ENCODE measurements around the gene CDH13.

Gene CDH13

DNA sequence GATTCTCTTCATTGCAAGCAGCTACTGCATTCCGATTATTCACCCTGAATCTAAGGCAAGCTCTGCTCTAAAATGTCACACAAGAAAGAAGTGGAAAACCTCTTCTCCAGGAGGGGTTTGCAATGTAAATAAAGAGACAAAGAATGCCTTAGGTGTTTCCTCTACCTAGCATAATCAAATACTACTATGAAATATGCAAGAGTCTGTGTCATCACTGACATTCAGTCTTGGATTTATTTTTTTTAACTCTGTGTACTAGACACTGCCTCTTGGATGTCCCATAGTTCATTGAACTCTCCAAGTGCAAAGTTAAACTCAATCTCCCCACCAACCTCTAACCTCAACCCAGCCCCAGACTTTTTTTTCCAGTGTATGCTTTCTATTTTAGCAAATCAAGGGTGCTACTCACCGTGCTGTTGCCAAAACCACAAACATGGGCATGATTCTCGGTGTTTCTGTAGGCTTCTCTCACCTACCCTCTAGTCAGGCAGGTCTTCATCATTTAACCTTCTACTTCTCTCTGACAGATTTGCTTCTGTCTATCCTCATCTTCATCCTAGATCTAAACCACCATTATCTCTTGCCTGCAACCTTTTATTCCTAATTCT lies 329.1 kb downstream of the CDH13 start:
- DNase-seq (ENCODE audit: low read depth) = no peak

DNA sequence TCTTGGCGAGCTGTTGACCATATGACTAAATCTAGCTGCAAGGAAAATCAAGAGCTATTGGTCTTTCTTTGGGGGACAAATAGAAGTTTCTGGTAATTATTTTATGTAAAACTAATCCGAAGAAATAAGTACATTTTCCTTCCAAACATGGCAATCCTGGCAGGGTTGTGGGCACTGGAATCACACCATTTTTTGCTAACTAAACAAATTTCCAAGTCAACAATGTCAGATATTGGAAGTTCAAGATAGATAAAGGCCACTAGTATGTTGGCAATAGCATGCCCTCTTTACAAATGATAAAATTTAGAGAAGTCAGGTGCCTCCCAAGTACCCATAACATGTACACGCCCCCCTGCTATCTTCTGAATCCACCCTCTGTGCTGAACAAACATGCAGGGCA lies 330.4 kb downstream of the CDH13 start:
- no peak for DNase-seq (ENCODE audit: low read depth)

DNA sequence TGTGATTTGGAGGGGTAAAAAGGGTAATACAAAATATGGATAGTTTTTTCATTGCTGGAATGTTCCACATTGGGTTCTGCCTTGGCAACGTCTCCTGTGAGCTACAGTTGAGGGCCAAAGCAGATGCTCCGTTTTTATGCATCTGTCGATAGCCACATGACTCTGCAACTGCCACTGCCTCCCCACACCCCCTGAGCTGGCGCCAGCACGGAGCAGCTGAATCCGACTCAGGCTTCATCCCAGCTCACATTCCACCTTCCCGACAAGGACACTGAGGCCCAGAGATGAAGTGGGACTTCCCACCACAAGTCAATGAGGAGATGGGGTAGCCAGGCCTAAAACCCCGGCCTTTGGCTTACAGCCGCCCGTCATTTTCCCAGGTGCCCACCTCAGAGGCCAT lies 334.1 kb downstream of the CDH13 start:
- no peak for DNase-seq (ENCODE audit: low read depth)

DNA sequence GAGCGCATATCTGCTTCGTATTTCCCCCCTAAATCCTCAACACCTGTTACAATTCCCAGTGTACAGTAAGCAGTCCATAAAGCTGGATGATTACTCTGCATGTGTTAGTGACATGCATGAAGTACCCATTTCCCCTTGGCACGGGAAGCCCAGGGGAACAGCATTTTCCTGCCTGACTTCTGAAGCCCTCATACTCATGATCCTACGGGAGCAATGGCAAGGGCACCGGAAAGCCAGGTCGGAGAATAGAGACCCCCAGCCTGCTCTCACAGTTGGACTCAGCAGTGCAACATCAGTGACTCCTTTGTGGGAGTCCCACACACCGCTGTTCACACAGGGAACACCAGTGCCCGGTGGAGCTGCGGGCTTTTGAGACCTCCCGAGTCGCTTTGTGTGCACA lies 336.9 kb downstream of the CDH13 start:
- no peak for DNase-seq (ENCODE audit: low read depth)

DNA sequence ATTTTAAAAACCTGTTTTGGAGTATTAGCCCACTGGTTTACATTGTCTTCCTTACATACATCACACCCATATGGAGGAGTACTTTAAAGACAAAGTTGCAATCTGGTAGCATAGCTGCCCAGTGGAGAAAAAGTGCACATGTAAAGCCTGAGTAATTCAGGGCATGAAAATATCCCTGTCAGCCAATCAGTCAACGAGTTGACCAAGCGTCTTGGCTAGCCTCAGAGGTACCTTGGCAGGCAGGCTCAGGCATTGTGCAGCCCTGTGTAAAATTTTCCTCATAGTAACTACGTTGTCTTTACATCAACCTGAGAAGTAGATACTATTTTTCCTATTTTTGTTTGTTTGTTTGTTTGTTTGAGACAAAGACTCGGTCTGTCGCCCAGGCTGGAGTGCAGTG lies 339.0 kb downstream of the CDH13 start:
- no peak for DNase-seq (ENCODE audit: low read depth)

DNA sequence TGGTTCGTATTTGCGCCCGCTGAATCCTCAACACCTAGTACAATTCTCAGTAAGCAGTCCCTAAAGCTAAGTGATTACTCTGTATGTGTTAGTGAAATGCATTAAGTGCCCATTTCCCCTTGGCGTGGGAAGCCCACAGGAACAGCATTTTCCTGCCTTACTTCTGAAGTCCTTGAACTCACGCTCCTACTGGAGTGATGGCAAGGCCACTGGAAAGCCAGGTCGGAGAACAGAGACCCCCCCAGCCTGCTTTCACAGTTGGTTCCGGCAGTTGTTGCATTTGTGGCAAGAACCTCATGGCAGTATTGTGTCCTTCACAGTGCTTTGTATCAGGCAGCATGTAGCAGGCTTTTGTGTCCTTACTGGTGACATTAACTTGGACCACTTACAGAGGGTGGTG lies 340.7 kb downstream of the CDH13 start:
- DNase-seq (ENCODE audit: low read depth) = no peak

DNA sequence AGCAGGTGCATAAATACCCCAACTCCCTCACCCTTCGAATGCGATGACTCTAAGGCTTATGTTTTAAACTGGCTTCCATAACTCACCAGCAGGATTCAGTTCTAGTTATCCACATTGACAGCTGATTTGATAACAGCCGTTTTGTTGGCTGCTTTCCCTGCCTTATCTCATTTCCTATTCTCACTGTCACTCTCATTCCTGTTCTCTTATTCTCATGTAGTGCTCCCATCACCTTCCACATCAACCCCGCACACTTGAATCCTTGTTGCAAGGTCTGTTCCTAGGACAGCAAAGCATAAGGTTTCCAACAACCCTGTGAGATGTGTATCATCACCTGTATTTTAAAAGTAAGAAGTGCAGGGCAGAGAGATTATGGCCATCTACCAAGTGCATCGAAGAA lies 344.4 kb downstream of the CDH13 start:
- no peak for DNase-seq (ENCODE audit: low read depth)

DNA sequence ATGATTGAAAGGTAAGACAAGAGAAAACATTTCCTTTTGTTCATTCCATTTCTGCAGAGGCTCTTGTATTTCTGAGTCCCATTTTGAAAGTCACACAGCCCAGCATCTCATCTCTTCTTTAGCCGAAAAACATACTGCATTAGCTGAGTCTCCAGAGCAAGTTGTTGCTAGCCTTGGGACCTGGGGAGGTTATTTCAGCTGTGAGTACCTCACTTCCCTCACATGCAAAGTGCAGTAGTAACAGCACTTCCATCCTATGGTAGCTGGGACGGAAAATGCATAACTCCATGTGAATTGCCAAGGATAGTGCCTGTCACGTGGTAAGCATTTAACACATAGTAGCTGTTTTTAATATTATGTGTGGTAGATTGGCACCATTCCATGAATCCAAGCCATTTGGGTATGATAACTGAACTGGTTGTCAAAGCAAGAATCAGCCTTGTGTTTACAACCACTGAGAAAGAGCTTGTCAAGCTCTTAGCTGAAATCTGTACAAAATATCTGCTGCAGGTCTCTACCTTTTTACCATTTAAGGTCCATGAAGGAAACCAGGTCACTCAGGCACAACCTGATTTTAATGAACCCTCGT lies 345.7 kb downstream of the CDH13 start:
- no peak for DNase-seq (ENCODE audit: low read depth)

DNA sequence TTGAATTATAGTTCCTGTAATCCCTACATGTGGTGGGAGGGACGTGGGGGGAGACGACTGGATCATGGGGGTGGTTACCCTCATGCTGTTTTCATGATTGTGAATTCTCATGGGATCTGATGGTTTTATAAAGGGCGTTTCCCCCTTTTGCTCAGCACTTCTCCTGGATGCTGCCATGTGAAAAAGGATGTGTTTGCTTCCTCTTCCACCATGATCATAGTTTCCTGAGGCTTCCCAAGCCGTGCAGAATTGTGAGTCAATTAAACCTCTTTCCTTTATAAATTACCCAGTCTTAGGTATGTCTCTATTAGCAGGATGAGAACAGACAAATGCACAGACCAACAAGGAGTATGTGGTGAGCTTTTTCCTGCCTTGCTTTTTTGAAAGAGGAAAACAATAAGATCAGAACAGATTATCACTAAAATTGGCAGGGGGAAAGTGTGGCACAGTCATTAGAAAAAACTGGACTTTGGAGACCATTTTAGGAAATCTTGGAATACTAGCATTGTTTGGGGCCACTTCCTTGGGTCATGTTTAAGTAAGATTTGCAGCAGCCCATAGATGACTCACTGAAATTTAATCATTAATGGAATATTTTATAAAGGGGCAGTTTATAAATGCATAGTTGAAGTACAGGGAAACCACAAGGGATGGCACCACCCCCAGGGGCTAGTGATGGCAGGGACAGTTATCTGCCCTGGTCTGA lies 352.8 kb downstream of the CDH13 start:
- DNase-seq (ENCODE audit: low read depth) = no peak

DNA sequence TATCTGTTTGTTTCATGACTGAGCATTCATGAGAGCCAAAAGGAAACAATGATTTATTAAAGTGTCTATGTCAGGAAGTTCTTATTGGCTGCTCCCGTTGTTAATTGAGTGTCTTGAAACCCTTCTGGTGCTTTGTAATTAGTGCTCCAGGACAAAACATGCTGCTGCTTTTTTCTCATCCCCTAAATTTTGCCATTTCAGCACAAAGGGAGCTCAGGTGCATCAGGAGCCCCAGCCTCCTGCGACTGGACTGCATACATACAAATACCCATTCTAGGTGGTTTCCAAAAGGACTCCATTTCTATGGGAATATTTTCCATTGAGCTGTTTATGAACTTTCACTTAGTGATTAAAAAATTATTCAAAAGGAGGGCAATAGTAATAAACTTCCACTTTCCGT lies 354.0 kb downstream of the CDH13 start:
- no peak for DNase-seq (ENCODE audit: low read depth)

DNA sequence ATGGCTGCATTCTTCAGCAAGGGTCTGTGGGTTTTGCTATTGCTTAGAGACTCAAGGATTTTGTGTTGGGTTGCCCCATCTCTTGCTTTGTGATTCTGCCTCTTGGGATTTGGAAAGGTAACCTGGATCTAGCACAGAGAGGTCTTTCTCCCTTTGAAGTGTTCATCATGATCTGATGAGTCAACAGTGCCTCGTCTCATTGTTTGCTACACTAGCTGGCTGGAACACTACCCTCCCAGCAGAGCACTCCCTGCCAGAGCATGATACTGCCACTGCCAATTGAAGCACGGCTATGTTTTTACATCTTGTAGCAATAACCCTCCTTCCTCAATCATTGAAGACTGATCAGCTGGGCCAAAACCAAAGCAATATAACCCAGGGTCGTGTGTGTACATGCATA lies 361.0 kb downstream of the CDH13 start:
- DNase-seq (ENCODE audit: low read depth) = no peak

DNA sequence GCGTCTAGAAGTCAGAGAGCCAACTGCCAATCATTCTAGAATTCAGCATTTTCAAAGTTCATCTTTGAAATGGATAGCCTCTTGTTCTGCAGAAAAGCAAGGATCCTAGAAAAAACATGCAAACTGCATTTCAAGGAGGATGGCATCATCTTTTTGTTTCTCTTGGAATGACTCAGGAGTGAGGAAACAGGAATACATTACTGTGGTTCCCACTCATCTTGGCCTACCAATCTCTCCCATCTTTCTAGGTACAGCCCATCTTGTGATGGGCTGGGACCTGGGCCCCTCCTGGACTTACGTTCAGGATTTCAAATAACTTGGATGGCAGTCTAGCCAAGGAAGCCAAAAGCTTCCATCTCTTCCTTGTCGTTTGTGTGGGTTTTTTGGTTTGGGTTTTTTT lies 363.4 kb downstream of the CDH13 start:
- DNase-seq (ENCODE audit: low read depth) = no peak

DNA sequence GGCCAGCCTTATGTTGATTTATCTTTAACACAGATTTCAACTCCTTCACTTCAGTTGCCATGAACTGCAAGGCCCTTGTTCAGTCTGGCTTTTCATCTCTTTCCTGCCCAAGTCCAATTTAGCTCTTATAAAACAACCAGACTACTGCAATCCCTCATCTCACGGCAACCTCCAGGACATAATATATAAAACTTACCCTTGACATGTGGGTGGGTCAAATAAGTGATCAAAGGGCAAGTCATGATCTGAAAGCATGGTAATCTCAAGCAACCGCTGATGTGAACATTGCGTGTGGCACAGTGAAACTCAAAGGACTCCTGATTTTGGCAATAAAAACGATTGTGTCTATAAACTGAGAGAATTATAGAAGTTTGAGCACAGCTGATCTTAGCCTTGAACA lies 364.6 kb downstream of the CDH13 start:
- DNase-seq (ENCODE audit: low read depth) = no peak

DNA sequence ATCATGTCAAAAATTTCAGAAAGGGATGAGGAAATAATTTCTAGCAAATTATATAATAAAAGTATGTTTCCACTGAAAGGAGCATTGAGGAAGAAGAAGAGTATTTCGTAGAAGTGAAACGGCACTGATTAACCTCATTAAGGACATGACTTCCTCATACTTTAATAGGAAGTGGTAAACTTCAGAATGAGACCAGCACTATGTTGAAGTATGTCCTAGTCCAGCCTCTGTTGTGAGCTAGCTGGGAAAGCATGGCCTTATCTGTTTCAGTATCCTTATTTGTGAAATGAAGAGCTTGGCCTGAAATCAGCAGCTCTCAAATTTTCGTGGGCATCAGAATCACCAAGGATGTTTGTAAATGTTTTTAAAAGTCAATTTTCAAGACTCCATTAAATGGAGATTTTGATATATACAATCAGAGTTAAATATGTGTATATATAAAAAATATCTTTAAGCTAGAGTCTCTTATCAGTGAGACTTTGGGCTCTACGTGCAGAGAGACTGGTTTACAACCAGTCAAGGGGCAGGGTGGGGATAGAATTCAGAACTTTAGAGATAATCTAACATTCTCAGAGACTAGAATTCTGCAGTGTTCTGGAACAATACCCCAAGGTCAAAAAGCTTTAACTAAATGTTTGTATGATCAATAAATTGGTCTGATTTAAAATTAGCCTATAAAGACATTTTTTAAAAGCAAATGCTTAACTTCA lies 365.4 kb downstream of the CDH13 start:
- no peak for DNase-seq (ENCODE audit: low read depth)

DNA sequence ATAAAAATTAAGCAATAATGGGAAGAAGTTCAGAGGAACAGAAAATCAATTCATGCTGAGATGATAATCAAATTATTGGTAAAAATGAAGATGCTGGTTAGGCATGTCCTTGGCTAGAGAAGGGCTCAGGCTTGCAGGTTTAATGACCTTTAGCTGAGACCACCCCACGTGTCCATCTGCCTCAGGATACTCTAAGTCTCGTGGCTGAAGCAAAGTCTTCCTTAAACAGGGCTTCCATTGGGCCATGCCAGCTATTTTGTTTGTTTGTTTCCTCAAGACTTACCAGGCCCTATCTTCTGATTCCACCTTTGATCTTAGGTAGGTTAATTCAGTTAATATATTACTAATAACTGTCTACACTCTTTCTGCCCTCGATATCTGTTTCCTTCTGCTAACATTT lies 366.0 kb downstream of the CDH13 start:
- DNase-seq (ENCODE audit: low read depth) = no peak

DNA sequence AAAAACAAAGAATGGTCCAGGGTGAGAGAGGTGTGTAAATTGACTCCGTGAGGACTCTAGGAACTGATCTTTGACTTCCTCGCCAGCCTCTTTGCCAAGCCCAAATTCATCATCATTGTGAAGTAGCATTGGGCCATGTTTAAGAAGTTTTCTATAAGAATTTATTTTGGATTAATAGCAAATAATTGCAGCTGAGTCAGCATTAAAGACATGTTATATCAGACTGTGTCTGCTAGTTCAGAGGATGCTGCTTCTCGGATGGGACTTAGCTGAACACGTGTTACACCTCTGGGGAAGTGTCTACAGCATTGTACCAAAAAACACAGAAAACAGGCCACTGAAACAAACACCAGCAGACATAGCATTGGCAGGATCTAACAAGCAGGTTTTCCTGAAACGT lies 366.6 kb downstream of the CDH13 start:
- no peak for DNase-seq (ENCODE audit: low read depth)

DNA sequence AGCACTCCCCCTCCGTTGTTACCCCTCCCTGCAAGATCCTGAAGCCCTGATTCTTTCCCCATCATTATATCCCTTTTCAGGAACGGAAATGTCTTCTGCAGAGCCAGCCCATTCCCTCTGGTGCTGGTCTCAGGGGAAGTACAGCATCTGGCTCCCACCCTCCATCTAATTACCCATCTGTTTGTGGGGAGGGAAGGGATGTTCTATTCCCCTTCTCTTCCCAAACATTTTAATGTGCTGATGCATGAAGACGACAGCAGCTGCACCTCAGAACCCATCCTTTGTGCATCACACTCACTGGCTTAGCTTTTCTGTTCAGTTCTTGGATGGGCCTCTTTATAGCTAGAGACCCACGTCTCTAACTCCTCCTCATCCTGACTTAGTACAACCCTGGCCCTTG lies 367.2 kb downstream of the CDH13 start:
- no peak for DNase-seq (ENCODE audit: low read depth)

DNA sequence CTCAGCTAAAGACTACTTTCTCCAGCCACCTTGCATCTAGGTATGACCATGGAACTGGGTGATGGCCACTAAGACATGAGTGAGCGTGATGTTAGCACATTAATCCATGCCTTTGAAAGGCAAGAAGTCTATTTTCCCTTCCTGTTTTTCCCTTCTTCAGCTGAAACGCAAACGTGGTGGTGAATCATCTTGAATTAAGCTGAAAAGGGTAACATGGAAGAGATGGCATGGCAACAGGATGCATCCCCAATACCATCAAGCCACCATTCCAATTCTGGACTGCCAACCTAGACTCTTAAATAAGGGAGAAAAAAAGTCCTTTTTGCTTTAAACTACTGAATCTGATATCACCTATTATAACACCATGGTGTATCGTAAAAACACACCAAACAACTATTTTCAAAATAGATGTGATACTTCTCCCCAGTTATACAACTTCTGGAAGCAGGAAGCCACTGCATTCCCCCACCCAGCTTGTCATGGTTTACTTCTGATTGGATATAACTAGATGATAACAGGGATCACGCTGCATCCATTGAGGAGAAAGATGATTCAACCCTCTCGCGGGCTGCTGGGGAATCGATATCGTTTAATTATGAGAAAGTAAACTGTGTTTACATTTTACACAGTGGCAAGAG lies 368.6 kb downstream of the CDH13 start:
- DNase-seq (ENCODE audit: low read depth) = no peak

DNA sequence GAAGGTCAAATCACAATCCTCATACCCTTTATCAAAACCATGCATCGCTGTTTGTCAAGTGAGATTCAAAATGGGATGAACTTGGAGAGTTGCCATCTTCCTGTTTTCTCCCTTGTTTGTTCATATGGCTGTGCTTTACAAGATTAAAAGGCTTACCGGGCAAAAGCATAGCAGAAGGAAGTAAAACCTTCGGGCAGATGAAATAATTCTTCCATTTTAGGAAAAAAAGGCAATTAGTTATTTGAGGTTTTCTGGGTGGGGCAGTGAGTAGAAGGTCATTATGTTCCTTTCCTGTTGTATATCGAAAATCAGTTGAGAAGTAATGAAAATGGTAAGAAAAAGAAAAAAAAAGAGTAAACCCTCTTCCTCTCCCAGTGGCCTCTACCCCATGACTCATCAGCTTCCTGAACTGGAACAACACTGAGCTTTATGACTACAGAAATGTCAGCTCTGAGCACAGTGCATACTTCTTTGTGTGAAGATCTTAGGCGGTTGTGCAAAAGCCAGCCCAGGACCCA lies 369.2 kb downstream of the CDH13 start:
- no peak for DNase-seq (ENCODE audit: low read depth)

DNA sequence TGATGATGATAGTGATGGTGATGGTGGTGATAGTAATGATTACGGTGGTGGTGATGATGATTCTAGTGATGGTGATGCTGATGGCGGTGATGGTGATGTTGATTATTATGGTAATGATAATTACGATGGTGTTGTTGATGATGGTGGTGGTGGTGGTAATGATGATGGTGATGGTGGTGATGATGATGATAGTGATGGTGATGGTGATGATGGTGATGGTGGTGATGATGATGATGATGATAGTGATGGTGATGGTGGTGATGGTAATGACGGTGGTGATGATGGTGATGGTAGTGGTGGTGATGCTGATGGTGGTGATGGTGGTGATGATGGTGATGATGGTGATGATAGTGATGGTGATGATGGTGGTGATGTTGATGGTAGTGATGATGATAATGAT lies 370.0 kb downstream of the CDH13 start:
- no peak for DNase-seq (ENCODE audit: low read depth)

DNA sequence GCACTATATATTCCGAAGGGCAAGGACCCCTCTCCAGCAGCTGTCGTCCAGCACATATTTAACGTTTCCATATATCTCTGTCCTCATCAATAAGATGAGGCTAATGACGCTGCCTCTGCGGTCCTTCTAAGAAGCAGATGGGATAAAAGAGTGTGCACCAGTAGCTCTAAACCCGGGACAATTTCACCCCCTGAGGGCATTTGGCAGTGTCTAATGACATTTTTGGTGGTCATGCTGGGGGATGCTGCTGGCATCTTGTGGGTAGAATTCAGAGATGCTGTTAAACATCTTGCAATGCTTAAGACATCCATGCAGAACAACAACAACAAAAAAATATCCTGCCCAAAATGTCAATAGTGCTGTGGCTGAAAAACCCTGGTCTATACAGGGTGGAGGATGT lies 372.9 kb downstream of the CDH13 start:
- DNase-seq (ENCODE audit: low read depth) = no peak
